HG02840 (cell line): Measurements from ENCODE around the gene MOB3B.

Source experiments
- ATAC-seq: cut with Tn5 transposase; IDR thresholded peaks from one replicate; pipeline ENCODE4 v1.9.1; 2021; ENCODE audit warnings: mild to moderate bottlenecking, moderate library complexity, moderate number of reproducible peaks; ENCODE audit not compliant: unreplicated experiment, low FRiP score

Gene MOB3B

GRCh38 chr9:27398982-27399653, 130.5 kb downstream of the MOB3B start:
- ATAC-seq, result no peak

- no peak for ATAC-seq
These were observed 133.1 kb downstream of the MOB3B start for GRCh38 chr9:27396495-27396894.

DNA sequence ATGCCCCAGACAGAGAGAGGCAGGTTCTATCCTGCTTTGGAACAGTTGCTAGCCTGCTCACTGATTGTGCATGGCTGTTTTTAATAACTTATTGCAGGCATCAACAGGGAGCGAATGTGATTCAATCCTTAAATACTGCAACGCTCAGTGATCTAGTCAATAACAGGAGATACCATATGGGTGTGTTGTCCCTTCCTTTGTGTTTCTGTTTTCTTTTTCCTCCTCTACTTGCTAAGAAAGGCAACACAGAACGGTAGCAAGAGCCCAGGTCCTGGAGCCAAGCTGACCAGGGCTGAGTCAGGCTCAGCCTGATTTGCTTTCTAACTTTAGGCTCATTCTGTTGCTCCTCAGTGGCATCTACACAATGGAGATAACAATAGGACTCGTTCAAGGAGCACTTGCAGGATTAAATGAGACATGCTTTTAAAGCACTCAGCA, 134.1 kb downstream of the MOB3B start:
- ATAC-seq, result no peak

- ATAC-seq, result no peak
These were observed 134.8 kb downstream of the MOB3B start for GRCh38 chr9:27394826-27395201.

GRCh38 chr9:27394154-27394825, 135.3 kb downstream of the MOB3B start:
- ATAC-seq, result no peak

- ATAC-seq, result no peak
These were observed 136.4 kb downstream of the MOB3B start for GRCh38 chr9:27393054-27393846.

DNA sequence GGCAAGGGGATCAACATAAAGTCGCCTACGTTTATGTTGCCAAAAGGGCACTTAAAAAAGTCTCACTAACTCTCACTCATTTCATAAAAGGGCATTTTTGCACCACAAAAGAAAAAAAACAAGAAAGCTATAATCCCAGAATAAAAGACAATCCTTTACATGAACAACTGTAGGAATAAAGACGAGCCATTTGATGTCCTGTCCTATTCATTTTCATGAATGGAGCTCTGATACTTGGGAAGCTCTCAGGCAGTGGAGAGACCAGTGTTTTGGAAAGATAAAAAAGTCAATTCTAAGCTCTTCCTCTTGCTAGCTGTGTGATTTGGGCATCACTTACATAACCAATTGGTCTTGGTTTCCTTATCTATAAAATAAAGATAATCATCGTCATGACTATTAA, 137.2 kb downstream of the MOB3B start:
- ATAC-seq, result no peak

DNA sequence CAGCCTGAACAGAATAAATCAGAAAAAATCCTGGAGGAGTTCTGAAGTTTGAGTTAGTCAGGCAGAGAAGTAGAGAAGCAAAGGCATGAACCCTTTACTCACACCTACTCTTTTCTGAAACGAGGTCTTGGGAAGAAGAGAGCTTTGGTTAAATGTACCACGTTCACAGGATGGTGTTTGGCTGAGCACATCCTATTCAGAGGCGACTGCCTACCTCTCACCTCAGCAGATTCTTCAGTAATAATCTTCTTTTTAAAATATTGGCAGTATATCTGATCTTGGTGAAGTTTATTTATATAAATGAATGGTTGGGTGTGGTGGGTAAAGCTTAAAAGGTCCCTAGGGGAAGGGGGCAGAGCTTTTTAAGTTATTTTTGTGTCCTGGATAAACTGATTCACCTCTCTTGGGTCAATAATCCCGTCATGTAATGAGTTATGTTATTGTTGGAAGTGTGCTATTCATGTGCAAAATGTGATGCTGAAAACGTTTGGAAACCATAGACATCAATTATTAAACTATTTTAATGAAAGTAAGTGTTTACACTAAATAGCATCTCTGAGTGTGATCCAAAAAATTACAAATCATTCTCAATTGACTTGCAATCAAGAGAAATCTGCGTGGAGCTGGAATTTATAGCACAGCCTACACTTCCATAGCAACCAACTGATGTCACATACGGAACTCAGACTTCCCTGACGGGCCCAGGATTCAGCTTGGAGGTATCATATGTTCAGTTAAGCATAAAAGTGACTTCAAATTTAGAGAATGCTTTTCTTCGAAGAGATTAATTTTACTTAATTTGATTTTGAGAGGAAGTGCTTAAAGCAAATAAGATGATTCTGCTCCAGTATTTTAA, 138.3 kb downstream of the MOB3B start:
- no peak for ATAC-seq

DNA sequence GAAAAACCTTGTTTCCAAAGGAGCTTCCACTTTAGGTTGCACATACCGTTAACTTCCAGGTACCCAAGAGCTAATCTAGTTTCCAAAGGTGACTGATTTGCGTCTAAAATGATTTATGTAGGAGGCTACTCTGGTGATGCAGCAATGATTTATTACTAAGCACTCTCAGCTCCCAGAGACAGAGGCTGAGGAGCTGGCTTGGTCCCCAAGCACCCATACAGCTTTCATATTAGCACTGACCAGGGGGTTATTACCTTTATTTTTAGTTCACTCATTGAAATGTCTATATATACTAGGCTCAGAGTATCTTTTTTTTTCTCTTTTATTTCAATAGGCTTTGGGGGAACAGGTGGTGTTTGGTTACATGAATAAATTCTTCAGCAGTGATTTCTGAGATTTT, 141.5 kb downstream of the MOB3B start:
- no peak for ATAC-seq

DNA sequence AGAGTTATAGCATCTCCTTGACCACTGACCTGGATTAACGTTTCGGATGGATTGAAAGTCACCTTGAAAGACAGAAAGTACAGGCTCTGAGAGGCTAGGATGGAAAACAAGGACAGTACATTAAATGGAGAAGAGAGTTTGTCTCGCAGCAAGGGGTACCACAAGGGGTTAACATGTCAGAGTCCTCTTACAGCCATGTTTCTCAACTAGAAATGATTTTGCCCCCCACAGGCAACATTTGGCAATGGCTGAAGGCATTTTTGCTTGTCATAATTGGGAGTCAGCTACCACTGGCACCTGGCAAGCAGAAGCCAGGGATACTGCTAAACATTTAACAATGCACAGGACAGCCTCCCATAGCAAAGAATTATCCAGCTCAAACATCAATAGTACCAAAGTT, 141.9 kb downstream of the MOB3B start:
- ATAC-seq, result no peak

DNA sequence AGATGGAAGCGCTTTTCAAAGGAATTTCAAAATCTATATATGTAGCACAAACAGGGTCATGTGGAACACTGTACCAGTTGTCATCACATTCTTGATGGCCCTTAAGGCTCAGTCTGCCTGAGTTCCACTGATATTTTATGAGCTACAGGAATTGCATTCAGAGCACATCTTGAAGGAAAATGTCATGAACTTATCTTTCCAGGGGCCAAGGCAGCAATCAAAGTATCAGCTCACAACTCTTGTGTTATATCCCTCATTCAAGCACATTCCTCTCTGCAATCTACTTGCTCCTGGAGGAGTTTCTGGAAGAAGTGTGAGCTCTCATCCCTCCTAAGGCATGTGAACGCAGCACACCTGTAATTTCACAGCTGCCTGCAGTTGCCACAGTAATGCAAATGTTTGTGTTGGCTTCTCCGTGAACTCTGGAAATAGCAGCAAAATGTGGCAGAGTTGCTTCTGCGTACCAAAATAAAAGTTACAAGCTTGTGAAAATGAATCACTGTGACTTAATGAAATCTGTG, 143.0 kb downstream of the MOB3B start:
- no peak for ATAC-seq

DNA sequence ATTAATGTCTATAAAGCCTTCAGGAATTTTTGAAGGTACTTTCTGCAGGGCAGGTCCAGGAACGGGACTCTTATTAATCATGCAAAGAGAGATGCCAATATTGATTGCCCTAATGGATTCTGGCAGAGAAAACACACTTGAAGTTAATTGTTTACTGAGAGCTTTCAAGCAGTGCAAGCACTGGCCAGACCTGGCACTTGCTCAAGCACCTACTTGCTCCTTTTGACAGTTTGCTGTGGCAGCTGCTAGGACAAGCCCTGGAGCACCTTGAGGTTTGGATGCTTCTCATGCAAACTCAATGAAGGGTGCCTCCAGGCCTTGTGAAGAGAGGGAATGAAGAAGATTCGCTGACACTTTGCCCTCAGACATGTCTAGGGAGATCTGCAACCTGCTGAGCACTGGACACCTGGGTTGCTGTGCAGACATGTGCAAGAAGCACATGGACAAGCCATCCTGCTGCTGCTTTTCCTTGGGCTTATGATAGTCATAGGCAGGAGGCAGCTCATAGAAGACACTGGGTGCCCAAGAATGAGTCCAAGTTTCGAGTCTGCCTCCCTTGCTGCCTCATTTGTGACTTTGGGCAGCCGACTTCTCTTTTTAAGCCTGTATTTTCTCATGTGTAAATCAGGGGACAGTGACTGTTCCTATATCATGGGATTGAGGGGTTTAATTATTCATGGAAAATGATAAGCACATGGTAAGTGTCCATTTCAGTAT, 143.8 kb downstream of the MOB3B start:
- no peak for ATAC-seq

- ATAC-seq, result no peak
These were observed 145.2 kb downstream of the MOB3B start for GRCh38 chr9:27384262-27385014.

- ATAC-seq, result no peak
These were observed 146.1 kb downstream of the MOB3B start for GRCh38 chr9:27383524-27383923.

- no peak for ATAC-seq
These were observed 146.6 kb downstream of the MOB3B start for GRCh38 chr9:27382975-27383374.

GRCh38 chr9:27382308-27382707, 147.3 kb downstream of the MOB3B start:
- no peak for ATAC-seq

- ATAC-seq, result no peak
These were observed 150.0 kb downstream of the MOB3B start for GRCh38 chr9:27379311-27380251.
